Measurements from ENCODE around the gene CSRNP3.

Gene CSRNP3

GRCh38 chr2:165706960-165707487 lies 237.5 kb downstream of the CSRNP3 start:
- no peaks in the 10 kb centered on the region for H3K27me3 ChIP-seq
- peak overlapping the region; percentile 22 for H3K4me2 ChIP-seq
- H3K9ac ChIP-seq = no peak overlapping the region

GRCh38 chr2:165716091-165716490 lies 246.6 kb downstream of the CSRNP3 start:
- Histone ChIP-seq H3K27ac (no peak overlapping the region), H3K4me2 (no peak overlapping the region), H3K9ac (no peak overlapping the region), H3K9me3 (0 out of 2 replicates have a peak, but pooled peaks cover 5% of the 10 kb centered on the region), H3K36me3 (no peaks in the 10 kb centered on the region), H3K4me3 (no peak overlapping the region), H3K27me3 (no peaks in the 10 kb centered on the region), H3K4me1 (no peaks in the 10 kb centered on the region), H4K20me1 (no peaks in the 10 kb centered on the region)
- no peak for TF ChIP-seq Cebpa-rat (IDR thresholded peaks at IDR 0.05)

More at GRCh38 chr2:165706960-165707487, 237.5 kb downstream of the CSRNP3 start:
- no peak overlapping the region for H3K27ac ChIP-seq
- no peak overlapping the region for H3K4me3 ChIP-seq
- H4K20me1 ChIP-seq = no peaks in the 10 kb centered on the region
- no peaks in the 10 kb centered on the region for H3K36me3 ChIP-seq
- peaks cover 11% of the 10 kb centered on the region for H3K4me1 ChIP-seq
- no peak for TF ChIP-seq Cebpa-rat (IDR thresholded peaks at IDR 0.05)
- H3K9me3 ChIP-seq = 0 out of 2 replicates have a peak, but pooled peaks cover 5% of the 10 kb centered on the region

- H3K9ac ChIP-seq = no peak overlapping the region
- H3K4me3 ChIP-seq = no peak overlapping the region
- H3K27ac ChIP-seq = no peak overlapping the region
- H3K36me3 ChIP-seq = no peaks in the 10 kb centered on the region
- H3K27me3 ChIP-seq = no peaks in the 10 kb centered on the region
- no peaks in the 10 kb centered on the region for H3K4me1 ChIP-seq
- H3K9me3 ChIP-seq = no peaks in the 10 kb centered on the region
- no peak for TF ChIP-seq Cebpa-rat (IDR thresholded peaks at IDR 0.05)
- H3K4me2 ChIP-seq = no peak overlapping the region
- H4K20me1 ChIP-seq = no peaks in the 10 kb centered on the region
These were observed 249.2 kb downstream of the CSRNP3 start for GRCh38 chr2:165718610-165719210.

DNA sequence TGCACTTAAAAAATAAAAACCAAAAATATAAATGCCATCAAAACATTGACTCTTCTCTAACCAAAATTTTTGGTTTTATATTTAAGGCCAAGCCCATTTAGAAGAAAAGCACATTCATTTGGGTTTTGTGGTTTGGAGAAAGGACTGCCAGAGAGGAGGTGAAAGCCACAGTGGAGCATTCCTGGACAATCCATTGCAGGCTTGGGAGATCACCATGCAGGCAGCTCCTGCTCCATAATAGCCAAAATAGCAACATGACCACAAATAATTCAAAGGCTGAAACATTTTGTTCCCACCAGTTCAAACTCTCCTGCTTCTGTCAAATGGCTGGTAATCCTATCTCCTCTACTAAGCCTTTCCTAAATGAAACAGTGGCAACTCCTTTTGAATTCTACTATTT lies 251.0 kb downstream of the CSRNP3 start:
- H3K4me1 ChIP-seq = no peaks in the 10 kb centered on the region

DNA sequence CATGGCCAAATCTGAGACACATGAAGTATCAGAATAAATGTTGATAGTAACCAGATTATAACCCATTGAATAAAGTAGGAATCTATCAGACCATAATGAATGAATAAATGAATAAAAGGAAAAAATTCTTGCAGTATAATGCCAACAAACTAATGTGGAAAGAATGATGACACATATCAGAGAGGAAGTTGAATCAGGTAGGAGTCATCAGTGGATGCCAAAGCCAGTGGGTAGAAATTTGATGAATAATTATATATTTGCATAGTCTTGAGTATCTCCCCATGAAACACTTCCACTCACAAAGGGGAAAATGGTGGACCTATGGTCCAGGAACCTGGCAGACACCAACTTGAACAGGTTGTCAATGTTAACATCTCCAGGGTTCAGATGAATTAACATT lies 255.9 kb downstream of the CSRNP3 start:
- TF ChIP-seq Cebpa-rat (IDR thresholded peaks at IDR 0.05) = no peak
- H3K4me2 ChIP-seq = no peak overlapping the region

More for the DNA sequence above, 251.0 kb downstream of the CSRNP3 start:
- Histone ChIP-seq H3K9me3 (no peaks in the 10 kb centered on the region), H3K9ac (no peak overlapping the region), H3K4me2 (no peak overlapping the region), H3K4me3 (no peak overlapping the region), H3K27ac (no peak overlapping the region), H3K36me3 (no peaks in the 10 kb centered on the region), H3K27me3 (no peaks in the 10 kb centered on the region), H4K20me1 (no peaks in the 10 kb centered on the region)
- no peak for TF ChIP-seq Cebpa-rat (IDR thresholded peaks at IDR 0.05)

More for the DNA sequence above, 255.9 kb downstream of the CSRNP3 start:
- no peaks in the 10 kb centered on the region for H3K4me1 ChIP-seq
- no peak overlapping the region for H3K4me3 ChIP-seq
- no peaks in the 10 kb centered on the region for H3K36me3 ChIP-seq
- H4K20me1 ChIP-seq = no peaks in the 10 kb centered on the region
- H3K9ac ChIP-seq = no peak overlapping the region
- no peaks in the 10 kb centered on the region for H3K9me3 ChIP-seq
- no peak overlapping the region for H3K27ac ChIP-seq
- no peaks in the 10 kb centered on the region for H3K27me3 ChIP-seq

Data from BLaER1 (cell line).